Natural killer cell (primary cell): Measurements from ENCODE around the gene NDC1. TPM values are rescaled to one million over a fixed set of nuclear protein-coding genes. Genes with fewer than 3 reads are reported as not detected.
"Not testable (repeated sequence)": the region's sequence is repeated elsewhere in the genome, so short reads cannot be mapped to it uniquely, and the experiment has no call there.

ENCODE experiments used
- ATAC-seq, 3 donors: fragments of 150-1000 bp in 2 of 3; fragments of 200-7000 bp in 1 of 3; cut with Tn5 transposase; 1 replicate in 1 of 3; 2 replicates in 2 of 3; pipeline ENCODE4 v1.10.0; 2021; ENCODE audit warnings: mild to moderate bottlenecking in 2 of 3, moderate library complexity in 2 of 3
- DNase-seq, 2 donors: peaks; one replicate each; pipeline versions ENCODE4 v3.0.0 to v3.0.0-alpha.2; 2013 to 2021; ENCODE audit warnings: mixed read lengths in 1 of 2
- H3K27ac ChIP-seq: one replicate; pipeline ENCODE4 v1.5.1; 2013; ENCODE audit warnings: mild to moderate bottlenecking, low read length
- H3K27me3 ChIP-seq: one replicate; pipeline ENCODE4 v1.6.1; 2013; ENCODE audit warnings: low read length; ENCODE audit not compliant: control insufficient read depth, insufficient read depth
- H3K36me3 ChIP-seq: one replicate; pipeline ENCODE4 v1.6.1; 2013; ENCODE audit warnings: low read length; ENCODE audit not compliant: control insufficient read depth, insufficient read depth
- H3K4me1 ChIP-seq: one replicate; pipeline ENCODE4 v1.6.1; 2013; ENCODE audit warnings: low read length; ENCODE audit not compliant: control insufficient read depth, insufficient read depth
- H3K4me3 ChIP-seq: one replicate; pipeline ENCODE4 v1.5.1; 2013; ENCODE audit warnings: low read length
- H3K9me3 ChIP-seq: one replicate; pipeline ENCODE4 v1.6.1; 2013; ENCODE audit warnings: low read length; ENCODE audit not compliant: control insufficient read depth, insufficient read depth
- H3K27ac Mint-ChIP-seq, 2 donors: one replicate each; pipeline ENCODE4 v1.8.0; 2022; ENCODE audit warnings: mild to moderate bottlenecking in 2 of 2, mixed read lengths in 2 of 2, moderate library complexity in 1 of 2
- H3K27me3 Mint-ChIP-seq, 2 donors: one replicate each; pipeline ENCODE4 v1.8.0; 2022; ENCODE audit warnings: low read depth in 2 of 2, mixed read lengths in 2 of 2
- H3K36me3 Mint-ChIP-seq: one replicate; pipeline ENCODE4 v1.8.0; 2022; ENCODE audit warnings: mixed read lengths
- H3K4me1 Mint-ChIP-seq, 2 donors: one replicate each; pipeline ENCODE4 v1.8.0; 2022; ENCODE audit warnings: mixed read lengths in 2 of 2
- H3K4me3 Mint-ChIP-seq: one replicate; pipeline ENCODE4 v1.8.0; 2022; ENCODE audit warnings: mild to moderate bottlenecking, moderate library complexity, mixed read lengths
- H3K9me3 Mint-ChIP-seq, 2 donors: one replicate each; pipeline ENCODE4 v1.8.0; 2022; ENCODE audit warnings: mixed read lengths in 2 of 2
- WGBS: methylation state at CpG from one replicate; pipeline ENCODE4 v1.1.7; 2013; ENCODE audit warnings: missing lambda C conversion rate; ENCODE audit not compliant: insufficient coverage; 5-methylcytosine and 5-hydroxymethylcytosine counted together
- intact Hi-C: fragments of 100-400 bp; cut with micrococcal nuclease; formaldehyde crosslinking; loops from one replicate; pipeline ENCODE4 v1.14.2; 2022
- total RNA-seq, 4 donors: library from RNA; stranded (reverse); fragments of 120-200 nt in 1 of 4; gene quantifications; one replicate each; pipeline versions ENCODE4 v1.2.3 to v1.2.4, GENCODE V29; 2013 to 2022
- TF ChIP-seq, protein P1 (sequence below): fragments of 200-600 bp; IDR thresholded peaks from one replicate; pipeline ENCODE4 v1.8.0; 2022; ENCODE audit warnings: antibody characterized with exemption

NDC1 gene
- total RNA-seq, 3 donors from 2014 or later (not counting 1 experiment from before 2014, with no cell fraction given) = 4.3 to 6.3 (median 5.2) TPM

DNA sequence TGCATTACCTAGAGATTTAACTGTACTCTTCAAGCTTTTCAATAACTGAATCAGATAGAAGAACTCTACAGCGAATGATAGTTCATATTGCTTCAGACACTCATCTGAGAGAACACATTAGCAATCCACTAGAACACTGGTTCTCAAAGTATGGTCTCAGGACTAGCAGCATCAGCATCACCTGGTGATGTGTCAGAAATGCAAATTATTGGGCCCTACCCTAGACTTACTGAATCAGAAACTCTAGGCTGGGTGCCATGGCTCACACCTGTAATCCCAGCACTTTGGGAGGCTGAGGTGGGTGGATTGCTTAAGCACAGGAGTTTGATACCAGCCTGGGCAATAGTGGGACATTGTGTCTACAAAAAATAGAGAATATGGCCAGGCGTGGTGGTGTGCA is 74.2 kb downstream of the NDC1 start:
- H3K27ac Mint-ChIP-seq = peak overlapping the region; percentile 65 to 90
- no peaks in the 10 kb centered on the region for H3K4me1 ChIP-seq
- TF ChIP-seq, protein P1, sequence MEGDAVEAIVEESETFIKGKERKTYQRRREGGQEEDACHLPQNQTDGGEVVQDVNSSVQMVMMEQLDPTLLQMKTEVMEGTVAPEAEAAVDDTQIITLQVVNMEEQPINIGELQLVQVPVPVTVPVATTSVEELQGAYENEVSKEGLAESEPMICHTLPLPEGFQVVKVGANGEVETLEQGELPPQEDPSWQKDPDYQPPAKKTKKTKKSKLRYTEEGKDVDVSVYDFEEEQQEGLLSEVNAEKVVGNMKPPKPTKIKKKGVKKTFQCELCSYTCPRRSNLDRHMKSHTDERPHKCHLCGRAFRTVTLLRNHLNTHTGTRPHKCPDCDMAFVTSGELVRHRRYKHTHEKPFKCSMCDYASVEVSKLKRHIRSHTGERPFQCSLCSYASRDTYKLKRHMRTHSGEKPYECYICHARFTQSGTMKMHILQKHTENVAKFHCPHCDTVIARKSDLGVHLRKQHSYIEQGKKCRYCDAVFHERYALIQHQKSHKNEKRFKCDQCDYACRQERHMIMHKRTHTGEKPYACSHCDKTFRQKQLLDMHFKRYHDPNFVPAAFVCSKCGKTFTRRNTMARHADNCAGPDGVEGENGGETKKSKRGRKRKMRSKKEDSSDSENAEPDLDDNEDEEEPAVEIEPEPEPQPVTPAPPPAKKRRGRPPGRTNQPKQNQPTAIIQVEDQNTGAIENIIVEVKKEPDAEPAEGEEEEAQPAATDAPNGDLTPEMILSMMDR = no peak
- intact Hi-C loops = no loop called here
- no peaks in the 10 kb centered on the region for H3K9me3 Mint-ChIP-seq
- H3K4me3 Mint-ChIP-seq = no peak overlapping the region
- no peaks in the 10 kb centered on the region for H3K27me3 Mint-ChIP-seq
- no peaks in the 10 kb centered on the region for H3K36me3 Mint-ChIP-seq
- ATAC-seq (no peak), DNase-seq (no peak)
- peaks cover 22 to 25% of the 10 kb centered on the region in 2 donors for H3K4me1 Mint-ChIP-seq
- no peaks in the 10 kb centered on the region for H3K9me3 ChIP-seq
- no peaks in the 10 kb centered on the region for H3K36me3 ChIP-seq
- no peak overlapping the region for H3K27ac ChIP-seq
- WGBS = 100% methylated on average over 2 of the region's 2 CpGs
- H3K27me3 ChIP-seq = no peaks in the 10 kb centered on the region
- no peak overlapping the region for H3K4me3 ChIP-seq

DNA sequence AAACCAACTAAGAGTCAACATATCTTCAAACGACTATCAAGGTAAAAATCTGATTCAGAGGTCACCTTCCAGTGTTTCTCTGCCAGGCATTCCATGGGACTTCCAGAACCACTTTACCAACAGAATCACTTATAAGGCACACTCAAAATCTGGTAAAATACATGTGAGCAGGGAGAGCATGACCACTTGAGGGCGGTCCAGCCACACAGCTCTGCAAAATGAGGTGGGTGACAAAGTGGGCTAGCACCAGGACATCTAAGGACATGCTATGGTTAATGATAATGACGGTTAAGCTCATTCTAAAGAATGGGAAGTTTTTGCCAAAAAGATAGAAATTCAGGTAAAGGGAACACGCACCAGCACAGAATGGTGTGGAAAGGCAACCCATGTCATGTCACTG is 74.6 kb downstream of the NDC1 start:
- DNase-seq (no peak), ATAC-seq (no peak)
- Histone ChIP-seq H3K27ac (no peak overlapping the region), H3K27me3 (no peaks in the 10 kb centered on the region), H3K36me3 (no peaks in the 10 kb centered on the region), H3K4me3 (no peak overlapping the region), H3K9me3 (no peaks in the 10 kb centered on the region), H3K4me1 (no peaks in the 10 kb centered on the region)
- Mint-ChIP-seq H3K27me3 (no peaks in the 10 kb centered on the region), H3K27ac (no peak overlapping the region), H3K4me1 (peaks cover 22 to 25% of the 10 kb centered on the region in 2 donors), H3K9me3 (no peaks in the 10 kb centered on the region), H3K4me3 (no peak overlapping the region), H3K36me3 (no peaks in the 10 kb centered on the region)
- intact Hi-C loops = no loop called here
- 97% methylated on average over 4 of the region's 4 CpGs for WGBS
- TF ChIP-seq, protein P1 = no peak

DNA sequence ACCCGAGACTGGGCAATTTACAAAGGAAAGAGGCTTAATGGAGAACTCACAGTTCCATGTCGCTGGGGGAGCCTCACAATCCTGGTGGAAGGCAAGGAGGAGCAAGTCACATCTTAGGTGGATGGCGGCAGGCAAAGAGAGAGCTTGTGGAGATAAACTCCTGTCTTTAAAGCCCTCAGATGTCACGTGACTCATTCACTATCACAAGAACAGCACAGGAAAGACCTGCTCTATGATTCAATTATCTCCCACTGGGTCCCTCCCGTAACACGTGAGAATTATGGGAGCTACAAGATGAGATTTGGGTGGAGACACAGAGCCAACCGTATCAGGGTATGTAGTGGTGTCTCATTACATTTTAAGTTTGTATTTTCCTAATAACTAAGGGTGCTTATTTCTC is 77.6 kb downstream of the NDC1 start:
- H3K4me3 Mint-ChIP-seq, DNase-seq, H3K4me3 ChIP-seq, H3K27me3 ChIP-seq, H3K4me1 Mint-ChIP-seq, H3K36me3 ChIP-seq, ATAC-seq, H3K4me1 ChIP-seq, H3K9me3 Mint-ChIP-seq, intact Hi-C loops, H3K9me3 ChIP-seq, H3K27me3 Mint-ChIP-seq, H3K36me3 Mint-ChIP-seq, H3K27ac ChIP-seq, H3K27ac Mint-ChIP-seq: not testable (repeated sequence)
- WGBS = 95% methylated on average over 7 of the region's 7 CpGs

- Histone ChIP-seq H3K27me3 (no peaks in the 10 kb centered on the region), H3K36me3 (no peaks in the 10 kb centered on the region), H3K4me1 (no peaks in the 10 kb centered on the region), H3K27ac (no peak overlapping the region), H3K4me3 (no peak overlapping the region), H3K9me3 (no peaks in the 10 kb centered on the region)
- DNase-seq (no peak), ATAC-seq (no peak)
- Mint-ChIP-seq H3K27ac (no peak overlapping the region), H3K36me3 (no peaks in the 10 kb centered on the region), H3K9me3 (no peaks in the 10 kb centered on the region), H3K4me3 (no peak overlapping the region), H3K27me3 (no peaks in the 10 kb centered on the region), H3K4me1 (no peaks in the 10 kb centered on the region)
- intact Hi-C loops = loop anchor here (2.0 kb wide), 1 partner anchor 477 kb away; no protein-coding TSS in a partner anchor
- TF ChIP-seq, protein P1 = no peak
- 89% methylated on average over 5 of the region's 5 CpGs for whole genome bisulfite sequencing
Measured at GRCh38 chr1:53755874-53756273, 82.2 kb downstream of the NDC1 start.
